ENCODE data around the gene SHE.
"Not testable (repeated sequence)": the region's sequence is repeated elsewhere in the genome, so short reads cannot be mapped to it uniquely, and the experiment has no call there.

The SHE gene

DNA sequence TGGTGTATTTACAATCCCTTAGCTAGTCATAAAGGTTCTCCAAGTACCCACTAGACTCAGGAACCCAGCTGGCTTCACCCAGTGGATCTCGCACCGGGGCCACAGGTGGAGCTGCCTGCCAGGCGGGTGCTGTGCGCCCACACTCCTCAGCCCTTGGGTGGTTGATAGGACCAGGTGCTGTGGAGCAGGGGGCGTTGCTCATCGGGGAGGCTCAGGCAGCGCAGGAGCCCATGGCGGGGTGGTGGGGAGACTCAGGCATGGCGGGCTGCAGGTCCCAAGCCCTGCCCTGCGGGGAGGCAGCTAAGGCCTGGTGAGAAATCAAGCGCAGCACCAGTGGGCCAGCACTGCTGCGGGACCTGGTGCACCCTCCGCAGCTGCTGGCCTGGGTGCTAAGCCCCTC lies 29.7 kb upstream of the SHE start:
- not testable (repeated sequence) for H3K9me3 ChIP-seq (ENCODE audit: control insufficient read depth, low read length); H3K4me3 ChIP-seq (ENCODE audit: insufficient read depth in 1 of 2, low read depth in 1 of 2, low read length in 2 of 2); H4K91ac ChIP-seq (ENCODE audit: low read length); DNase-seq; H2BK12ac ChIP-seq (ENCODE audit: low read length in 2 of 2); H3K27ac ChIP-seq (ENCODE audit: low read length, poor library complexity, severe bottlenecking); H3K18ac ChIP-seq (ENCODE audit: low read depth in 1 of 2, low read length in 2 of 2); H3K9ac ChIP-seq (ENCODE audit: low read length); H2AK5ac ChIP-seq (ENCODE audit: low read length, severe bottlenecking); H3K36me3 ChIP-seq (ENCODE audit: control insufficient read depth in 1 of 2, insufficient read depth in 2 of 2, low read depth in 1 of 2, low read length in 2 of 2); H4K8ac ChIP-seq (ENCODE audit: low read length); H3K23ac ChIP-seq (ENCODE audit: low read length in 2 of 2); H3K4ac ChIP-seq (ENCODE audit: low read depth in 1 of 2, low read length in 2 of 2); H3K79me1 ChIP-seq (replicated peaks; ENCODE audit: low read length, poor library complexity, severe bottlenecking); H2BK15ac ChIP-seq (ENCODE audit: low read depth, poor library complexity, severe bottlenecking); H3K4me2 ChIP-seq (ENCODE audit: low read length, poor library complexity, severe bottlenecking); H2BK5ac ChIP-seq (ENCODE audit: low read depth, low read length, poor library complexity, severe bottlenecking); H2AFZ ChIP-seq (ENCODE audit: low read depth, low read length); H2BK120ac ChIP-seq (ENCODE audit: low read depth, low read length); H3K4me1 ChIP-seq (ENCODE audit: control insufficient read depth, insufficient read depth, low read depth, low read length); H3K14ac ChIP-seq (ENCODE audit: low read length in 2 of 2)
- 96% methylated on average over 12 of the region's 13 CpGs for WGBS
- H3K27me3 ChIP-seq (ENCODE audit: control insufficient read depth in 1 of 2, insufficient read depth in 1 of 2, low read length in 2 of 2), result peaks cover 11 to 15% of the 10 kb centered on the region in 2 experiments

- Histone ChIP-seq H2BK12ac (ENCODE audit: low read length in 2 of 2) (no peak overlapping the region), H3K4me2 (ENCODE audit: low read length, poor library complexity, severe bottlenecking) (no peak overlapping the region), H3K27ac (ENCODE audit: low read length, poor library complexity, severe bottlenecking) (no peak overlapping the region), H3K36me3 (ENCODE audit: control insufficient read depth in 1 of 2, insufficient read depth in 2 of 2, low read depth in 1 of 2, low read length in 2 of 2) (no peaks in the 10 kb centered on the region), H3K23ac (ENCODE audit: low read length in 2 of 2) (no peak overlapping the region), H2BK5ac (ENCODE audit: low read depth, low read length, poor library complexity, severe bottlenecking) (no peak overlapping the region), H2BK120ac (ENCODE audit: low read depth, low read length) (no peak overlapping the region), H3K4ac (ENCODE audit: low read depth in 1 of 2, low read length in 2 of 2) (no peak overlapping the region), H3K14ac (ENCODE audit: low read length in 2 of 2) (no peak overlapping the region), H4K91ac (ENCODE audit: low read length) (no peak overlapping the region), H2AK5ac (ENCODE audit: low read length, severe bottlenecking) (no peak overlapping the region), H2AFZ (ENCODE audit: low read depth, low read length) (no peak overlapping the region), H2BK15ac (ENCODE audit: low read depth, poor library complexity, severe bottlenecking) (no peak overlapping the region), H4K8ac (ENCODE audit: low read length) (no peak overlapping the region), H3K4me3 (ENCODE audit: insufficient read depth in 1 of 2, low read depth in 1 of 2, low read length in 2 of 2) (no peak overlapping the region), H3K79me1 (replicated peaks; ENCODE audit: low read length, poor library complexity, severe bottlenecking) (no peaks in the 10 kb centered on the region), H3K27me3 (ENCODE audit: control insufficient read depth in 1 of 2, insufficient read depth in 1 of 2, low read length in 2 of 2) (peaks cover 2 to 10% of the 10 kb centered on the region in 2 experiments), H3K9me3 (ENCODE audit: control insufficient read depth, low read length) (no peaks in the 10 kb centered on the region), H3K18ac (ENCODE audit: low read depth in 1 of 2, low read length in 2 of 2) (no peak overlapping the region), H3K9ac (ENCODE audit: low read length) (no peak overlapping the region), H3K4me1 (ENCODE audit: control insufficient read depth, insufficient read depth, low read depth, low read length) (no peaks in the 10 kb centered on the region)
- WGBS, result no CpG with 5 or more reads among the region's 6 CpGs
- DNase-seq, result no peak
Measured at GRCh38 chr1:154529308-154529707, 27.1 kb upstream of the SHE start.

DNA sequence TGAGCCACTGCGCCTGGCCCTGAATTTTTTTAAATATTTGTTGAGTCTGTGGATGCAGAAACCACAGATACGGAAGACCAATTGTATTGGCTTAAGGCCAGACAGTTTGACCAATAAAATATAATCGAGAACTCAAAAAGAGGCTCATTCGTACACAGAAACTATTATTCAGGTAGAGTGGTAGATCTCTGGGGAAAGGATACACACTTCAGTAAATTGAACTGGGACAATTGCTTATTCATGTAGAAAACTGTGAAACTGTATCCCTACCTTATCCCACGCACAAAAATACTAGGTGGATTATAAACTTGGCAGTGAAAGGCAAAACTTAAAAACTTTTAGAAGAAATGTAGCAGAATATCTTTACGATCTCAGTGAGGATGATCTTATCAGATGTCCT lies 25.0 kb upstream of the SHE start:
- Histone ChIP-seq H3K23ac (ENCODE audit: low read length in 2 of 2) (no peak overlapping the region), H3K9ac (ENCODE audit: low read length) (no peak overlapping the region), H2BK5ac (ENCODE audit: low read depth, low read length, poor library complexity, severe bottlenecking) (no peak overlapping the region), H2BK15ac (ENCODE audit: low read depth, poor library complexity, severe bottlenecking) (no peak overlapping the region), H3K4me2 (ENCODE audit: low read length, poor library complexity, severe bottlenecking) (no peak overlapping the region), H3K4me1 (ENCODE audit: control insufficient read depth, insufficient read depth, low read depth, low read length) (no peaks in the 10 kb centered on the region), H3K4ac (ENCODE audit: low read depth in 1 of 2, low read length in 2 of 2) (no peak overlapping the region), H3K9me3 (ENCODE audit: control insufficient read depth, low read length) (peaks cover 5% of the 10 kb centered on the region), H3K27ac (ENCODE audit: low read length, poor library complexity, severe bottlenecking) (no peak overlapping the region), H3K4me3 (ENCODE audit: insufficient read depth in 1 of 2, low read depth in 1 of 2, low read length in 2 of 2) (no peak overlapping the region), H4K8ac (ENCODE audit: low read length) (no peak overlapping the region), H2BK12ac (ENCODE audit: low read length in 2 of 2) (no peak overlapping the region), H3K18ac (ENCODE audit: low read depth in 1 of 2, low read length in 2 of 2) (no peak overlapping the region), H3K36me3 (ENCODE audit: control insufficient read depth in 1 of 2, insufficient read depth in 2 of 2, low read depth in 1 of 2, low read length in 2 of 2) (no peaks in the 10 kb centered on the region), H2AFZ (ENCODE audit: low read depth, low read length) (no peak overlapping the region), H3K79me1 (replicated peaks; ENCODE audit: low read length, poor library complexity, severe bottlenecking) (no peaks in the 10 kb centered on the region), H2BK120ac (ENCODE audit: low read depth, low read length) (no peak overlapping the region), H4K91ac (ENCODE audit: low read length) (no peak overlapping the region), H3K14ac (ENCODE audit: low read length in 2 of 2) (no peak overlapping the region), H2AK5ac (ENCODE audit: low read length, severe bottlenecking) (no peak overlapping the region), H3K27me3 (ENCODE audit: control insufficient read depth in 1 of 2, insufficient read depth in 1 of 2, low read length in 2 of 2) (peaks cover 3 to 15% of the 10 kb centered on the region in 2 experiments)
- no peak for DNase-seq
- WGBS, result over 99% methylated on average over 5 of the region's 6 CpGs

DNA sequence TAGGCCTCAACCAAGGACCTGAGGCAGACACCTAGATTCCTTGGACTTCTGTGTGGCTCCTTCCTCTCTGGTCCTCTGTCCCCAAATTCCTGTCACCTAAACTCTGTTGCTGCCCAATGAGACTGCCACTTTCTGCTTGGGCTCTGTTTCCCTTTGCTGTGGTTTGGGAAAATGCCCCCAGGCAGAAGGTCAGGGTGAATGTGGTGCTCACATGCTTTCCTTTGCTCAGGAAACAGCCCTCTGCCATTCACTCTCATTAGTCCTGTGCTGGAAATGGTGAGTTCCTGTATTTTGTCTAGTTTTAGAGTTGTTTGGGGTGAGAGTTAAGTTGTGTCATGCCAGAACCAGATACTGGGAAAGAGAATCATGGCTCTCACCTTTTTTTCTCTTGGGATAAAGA lies 22.7 kb upstream of the SHE start:
- Histone ChIP-seq H3K79me1 (replicated peaks; ENCODE audit: low read length, poor library complexity, severe bottlenecking) (no peaks in the 10 kb centered on the region), H3K36me3 (ENCODE audit: control insufficient read depth in 1 of 2, insufficient read depth in 2 of 2, low read depth in 1 of 2, low read length in 2 of 2) (no peaks in the 10 kb centered on the region), H3K4ac (ENCODE audit: low read depth in 1 of 2, low read length in 2 of 2) (no peak overlapping the region), H3K27me3 (ENCODE audit: control insufficient read depth in 1 of 2, insufficient read depth in 1 of 2, low read length in 2 of 2) (peaks cover 12 to 36% of the 10 kb centered on the region in 2 experiments), H3K18ac (ENCODE audit: low read depth in 1 of 2, low read length in 2 of 2) (no peak overlapping the region), H2AFZ (ENCODE audit: low read depth, low read length) (no peak overlapping the region), H3K4me1 (ENCODE audit: control insufficient read depth, insufficient read depth, low read depth, low read length) (no peaks in the 10 kb centered on the region), H4K8ac (ENCODE audit: low read length) (no peak overlapping the region), H3K9me3 (ENCODE audit: control insufficient read depth, low read length) (peaks cover 5% of the 10 kb centered on the region), H3K14ac (ENCODE audit: low read length in 2 of 2) (no peak overlapping the region), H3K27ac (ENCODE audit: low read length, poor library complexity, severe bottlenecking) (no peak overlapping the region), H4K91ac (ENCODE audit: low read length) (no peak overlapping the region), H3K4me3 (ENCODE audit: insufficient read depth in 1 of 2, low read depth in 1 of 2, low read length in 2 of 2) (no peak overlapping the region), H2BK5ac (ENCODE audit: low read depth, low read length, poor library complexity, severe bottlenecking) (no peak overlapping the region), H2BK15ac (ENCODE audit: low read depth, poor library complexity, severe bottlenecking) (no peak overlapping the region), H3K9ac (ENCODE audit: low read length) (no peak overlapping the region), H2BK12ac (ENCODE audit: low read length in 2 of 2) (no peak overlapping the region), H3K4me2 (ENCODE audit: low read length, poor library complexity, severe bottlenecking) (no peak overlapping the region), H2AK5ac (ENCODE audit: low read length, severe bottlenecking) (no peak overlapping the region), H2BK120ac (ENCODE audit: low read depth, low read length) (no peak overlapping the region), H3K23ac (ENCODE audit: low read length in 2 of 2) (no peak overlapping the region)
- no peak for DNase-seq
